Suprapubic skin (tissue), 4 donors: Measurements from ENCODE around the gene ZNF776. TPM values are rescaled to one million over a fixed set of nuclear protein-coding genes. Genes with fewer than 3 reads are reported as not detected.

Experiments
- DNase-seq, 2 donors: peaks; one replicate each; pipeline ENCODE4 v3.0.0-alpha.2; 2019; ENCODE audit warnings: low spot score in 2 of 2
- H3K27ac ChIP-seq: fragments of 200-600 bp; sonication (generic); one replicate; pipeline ENCODE4 v1.5.1; 2019
- H3K27me3 ChIP-seq: fragments of 200-600 bp; sonication (generic); one replicate; pipeline ENCODE4 v1.5.1; 2019
- H3K36me3 ChIP-seq: fragments of 200-600 bp; sonication (generic); one replicate; pipeline ENCODE4 v1.5.1; 2019
- H3K4me1 ChIP-seq: fragments of 200-600 bp; sonication (generic); one replicate; pipeline ENCODE4 v1.5.1; 2019
- H3K4me3 ChIP-seq: fragments of 200-600 bp; sonication (generic); one replicate; pipeline ENCODE4 v1.5.1; 2019; ENCODE audit warnings: mild to moderate bottlenecking
- H3K9me3 ChIP-seq: fragments of 200-600 bp; sonication (generic); one replicate; pipeline ENCODE4 v1.5.1; 2019
- EP300 ChIP-seq: sonication (generic); formaldehyde crosslinking; IDR thresholded peaks from one replicate; pipeline ENCODE4 v1.6.1; 2017; ENCODE audit warnings: antibody characterized with exemption
- POLR2A ChIP-seq, 2 donors: fragments of 450-650 bp; IDR thresholded peaks; one replicate each; pipeline ENCODE4 v1.6.1; 2017; ENCODE audit warnings: antibody characterized with exemption in 2 of 2, mild to moderate bottlenecking in 2 of 2, moderate library complexity in 2 of 2
- POLR2AphosphoS5 ChIP-seq, 3 donors: sonication (generic); formaldehyde crosslinking; IDR thresholded peaks; one replicate each; pipeline ENCODE4 v1.6.1; 2017; ENCODE audit warnings: antibody characterized with exemption in 3 of 3
- WGBS: methylation state at CpG from one replicate; pipeline ENCODE4 v1.1.5; 2018; 5-methylcytosine and 5-hydroxymethylcytosine counted together
- total RNA-seq, 4 donors: library from RNA; depleted of rRNA; stranded (reverse); fragments of >200 nt; gene quantifications; one replicate each; pipeline ENCODE4 v1.1.0, GENCODE V29; 2016
- TF ChIP-seq, protein P1 (sequence below), 2 donors: fragments of 200-600 bp in 1 of 2; fragments of 450-650 bp in 1 of 2; sonication (generic) in 1 of 2; IDR thresholded peaks; one replicate each; pipeline ENCODE4 v1.5.1; 2016 to 2019; ENCODE audit warnings: antibody characterized with exemption in 2 of 2, mild to moderate bottlenecking in 1 of 2, moderate library complexity in 1 of 2

ZNF776 gene
- 10 to 100 TPM; 11.2 to 23.8 (median 15.0) TPM for total RNA-seq

DNA sequence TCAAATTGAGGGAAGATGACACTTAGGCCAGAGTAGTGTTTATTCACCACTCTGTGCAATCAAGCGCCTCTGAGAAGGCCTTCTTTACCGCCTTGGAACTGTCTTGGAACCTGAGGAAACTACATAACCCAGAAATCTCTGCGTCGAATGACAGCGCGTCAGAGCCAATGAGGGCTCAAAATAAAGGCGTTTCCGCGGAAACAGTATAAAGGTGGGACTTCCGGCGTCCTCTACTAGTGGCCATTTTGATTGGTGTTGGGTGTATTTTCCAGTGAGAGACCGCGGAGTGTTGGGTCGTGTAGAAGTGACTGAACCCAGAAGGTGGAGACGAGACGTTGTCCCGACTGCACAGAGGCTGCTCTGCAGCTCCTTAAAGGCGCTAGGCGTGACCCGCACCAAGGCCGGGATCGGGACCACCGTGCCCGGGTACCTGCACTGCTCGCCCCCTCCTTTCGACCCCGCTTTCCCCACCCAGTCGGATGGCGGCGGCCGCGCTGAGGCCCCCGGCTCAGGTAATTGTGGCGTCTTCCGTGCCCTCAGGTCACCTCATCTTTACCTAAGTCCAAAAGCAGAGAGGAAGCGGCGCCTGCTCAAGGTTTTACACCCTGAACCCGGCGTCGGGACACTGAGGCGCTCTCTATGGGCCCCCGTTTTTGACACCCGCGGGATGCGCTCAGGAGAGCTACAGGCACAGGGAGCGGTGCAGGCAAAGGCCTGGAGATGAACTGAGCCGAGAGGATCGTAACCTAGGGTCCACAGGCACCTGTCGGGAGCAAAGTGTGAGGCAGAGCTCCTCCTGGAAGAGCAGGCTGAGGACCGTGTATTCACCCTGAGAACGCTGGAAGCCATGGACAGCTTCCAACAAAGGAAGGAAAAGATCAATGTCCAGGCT is at the start of gene ZNF776:
Gene ZNF776, plus strand, starts transcription at position 236 of the 892 bp plus-strand sequence. Its CDS starts 244 bp downstream, at position 480.
- peaks cover 6% of the 10 kb centered on the region for H3K4me1 ChIP-seq
- H3K4me3 ChIP-seq: peak within 1 kb of the TSS; percentile 72
- DNase-seq: peak in 1 of 2 donors; percentile 82
- H3K27me3 ChIP-seq: no peaks in the 10 kb centered on the region
- peak within 1 kb of the TSS; percentile 87 for H3K27ac ChIP-seq
- peaks cover 34% of the 10 kb centered on the region for H3K36me3 ChIP-seq
- 2% methylated on average over 31 of the region's 51 CpGs for WGBS
- TF ChIP-seq EP300: no peak
- TF ChIP-seq, protein P1, sequence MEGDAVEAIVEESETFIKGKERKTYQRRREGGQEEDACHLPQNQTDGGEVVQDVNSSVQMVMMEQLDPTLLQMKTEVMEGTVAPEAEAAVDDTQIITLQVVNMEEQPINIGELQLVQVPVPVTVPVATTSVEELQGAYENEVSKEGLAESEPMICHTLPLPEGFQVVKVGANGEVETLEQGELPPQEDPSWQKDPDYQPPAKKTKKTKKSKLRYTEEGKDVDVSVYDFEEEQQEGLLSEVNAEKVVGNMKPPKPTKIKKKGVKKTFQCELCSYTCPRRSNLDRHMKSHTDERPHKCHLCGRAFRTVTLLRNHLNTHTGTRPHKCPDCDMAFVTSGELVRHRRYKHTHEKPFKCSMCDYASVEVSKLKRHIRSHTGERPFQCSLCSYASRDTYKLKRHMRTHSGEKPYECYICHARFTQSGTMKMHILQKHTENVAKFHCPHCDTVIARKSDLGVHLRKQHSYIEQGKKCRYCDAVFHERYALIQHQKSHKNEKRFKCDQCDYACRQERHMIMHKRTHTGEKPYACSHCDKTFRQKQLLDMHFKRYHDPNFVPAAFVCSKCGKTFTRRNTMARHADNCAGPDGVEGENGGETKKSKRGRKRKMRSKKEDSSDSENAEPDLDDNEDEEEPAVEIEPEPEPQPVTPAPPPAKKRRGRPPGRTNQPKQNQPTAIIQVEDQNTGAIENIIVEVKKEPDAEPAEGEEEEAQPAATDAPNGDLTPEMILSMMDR (IDR thresholded peaks at IDR 0.05): no peak
- TF ChIP-seq POLR2A (IDR thresholded peaks at IDR 0.05): peak in 1 of 2 donors; percentile 44
- peak in 1 of 3 donors; percentile 10 for TF ChIP-seq POLR2AphosphoS5 (IDR thresholded peaks at IDR 0.05)
- peaks cover 21% of the 10 kb centered on the region for H3K9me3 ChIP-seq

DNA sequence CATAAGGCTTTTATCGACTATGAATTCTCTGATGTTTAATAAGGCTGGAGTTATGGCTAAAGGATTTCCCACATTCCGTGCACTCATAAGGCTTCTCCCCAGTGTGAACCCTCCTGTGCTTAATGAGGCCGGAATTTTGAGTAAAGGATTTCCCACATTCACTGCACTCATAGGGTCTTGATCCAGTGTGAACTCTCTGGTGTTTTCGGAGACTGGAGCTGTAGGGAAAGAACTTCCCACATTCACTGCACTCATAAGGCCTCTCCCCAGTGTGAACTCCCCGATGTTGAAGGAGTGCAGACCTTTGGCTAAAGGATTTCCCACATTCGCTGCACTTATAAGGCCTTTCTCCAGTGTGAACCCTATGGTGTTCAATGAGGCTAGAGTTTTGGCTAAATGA is 45.0 kb upstream of the ZNF776 start:
- Histone ChIP-seq H3K36me3 (peaks cover 19% of the 10 kb centered on the region), H3K4me1 (no peaks in the 10 kb centered on the region), H3K27ac (no peak overlapping the region), H3K9me3 (peaks cover 48% of the 10 kb centered on the region), H3K4me3 (no peak overlapping the region), H3K27me3 (no peaks in the 10 kb centered on the region)
- TF ChIP-seq POLR2A (IDR thresholded peaks at IDR 0.05): no peak
- TF ChIP-seq, protein P1 (IDR thresholded peaks at IDR 0.05): no peak
- no peak for TF ChIP-seq EP300
- TF ChIP-seq POLR2AphosphoS5 (IDR thresholded peaks at IDR 0.05): no peak
- WGBS: 95% methylated on average over 6 of the region's 6 CpGs
- DNase-seq: no peak

DNA sequence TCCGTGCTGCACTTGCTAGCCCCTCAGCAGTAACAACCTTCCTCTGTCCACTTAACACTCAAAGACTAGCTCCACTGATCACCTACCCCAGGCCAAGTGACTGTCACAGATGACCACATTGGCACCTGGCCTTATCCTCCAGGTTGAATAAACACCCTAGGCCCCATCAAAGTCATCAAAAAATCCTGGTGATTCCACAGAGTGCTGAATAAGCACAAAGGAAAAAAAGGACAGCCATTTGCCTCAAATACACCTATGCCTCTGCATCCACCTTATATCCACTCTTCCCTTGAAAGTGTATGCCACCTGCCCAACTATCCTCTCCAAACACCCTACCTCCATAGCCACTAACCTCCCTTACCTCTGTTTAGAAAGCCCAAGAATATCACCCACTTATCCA is 40.3 kb upstream of the ZNF776 start:
- no peak overlapping the region for H3K4me3 ChIP-seq
- peaks cover 41% of the 10 kb centered on the region for H3K9me3 ChIP-seq
- no peaks in the 10 kb centered on the region for H3K4me1 ChIP-seq
- no peak for TF ChIP-seq POLR2A (IDR thresholded peaks at IDR 0.05)
- TF ChIP-seq, protein P1 (IDR thresholded peaks at IDR 0.05): no peak
- no peak for TF ChIP-seq EP300
- TF ChIP-seq POLR2AphosphoS5 (IDR thresholded peaks at IDR 0.05): no peak
- WGBS: 91% methylated on average over 1 of the region's 1 CpG
- H3K27me3 ChIP-seq: no peaks in the 10 kb centered on the region
- no peak for DNase-seq
- H3K36me3 ChIP-seq: peaks cover 15% of the 10 kb centered on the region
- no peak overlapping the region for H3K27ac ChIP-seq

DNA sequence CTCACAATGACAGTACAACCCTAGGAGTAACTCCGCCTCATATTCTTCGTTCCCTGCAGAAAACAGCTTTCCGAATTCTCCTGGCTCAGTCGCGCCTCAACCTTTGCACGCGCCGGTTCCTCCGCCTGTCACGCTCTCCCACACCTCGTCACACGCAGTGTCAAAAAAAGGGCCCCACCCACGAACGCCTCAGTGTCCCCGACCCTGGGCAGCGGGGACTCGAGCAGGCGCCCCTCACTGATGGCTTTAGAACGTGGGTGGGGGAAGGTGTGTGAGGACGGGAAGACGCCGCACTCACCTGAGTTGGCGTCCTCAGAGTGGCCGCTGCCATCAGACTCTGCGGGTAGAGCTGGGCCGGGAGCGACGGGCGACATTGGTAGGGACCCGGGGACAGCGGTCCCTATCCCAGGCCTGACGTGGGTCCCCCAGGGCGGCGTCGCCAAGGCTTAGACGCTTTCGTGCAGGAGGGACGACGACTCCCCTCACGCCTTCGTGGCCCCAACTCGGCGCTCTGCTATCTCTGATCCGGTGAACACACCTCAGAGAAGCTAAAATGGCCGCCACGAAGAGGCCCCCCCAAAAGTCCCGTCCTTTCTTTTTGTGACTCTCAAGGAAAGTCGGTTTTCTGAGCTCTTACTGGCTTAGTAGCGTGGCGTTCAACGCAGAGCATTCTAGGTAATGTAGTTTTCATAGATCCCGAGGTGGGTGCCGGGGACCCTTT is 37.8 kb upstream of the ZNF776 start, which contains the start of gene ZNF154:
Gene ZNF154, minus strand, starts transcription at position 564 of the 721 bp plus-strand sequence. Its CDS starts 233 bp downstream, at position 331.
- Histone ChIP-seq H3K9me3 (peaks cover 56% of the 10 kb centered on the region), H3K36me3 (peaks cover 5% of the 10 kb centered on the region), H3K27me3 (no peaks in the 10 kb centered on the region), H3K27ac (peak within 1 kb of the TSS; percentile 34), H3K4me3 (peak within 1 kb of the TSS; percentile 35), H3K4me1 (no peaks in the 10 kb centered on the region)
- no peak for TF ChIP-seq EP300
- no peak for TF ChIP-seq POLR2AphosphoS5 (IDR thresholded peaks at IDR 0.05)
- TF ChIP-seq, protein P1 (IDR thresholded peaks at IDR 0.05): no peak
- no peak for TF ChIP-seq POLR2A (IDR thresholded peaks at IDR 0.05)
- 4% methylated on average over 23 of the region's 53 CpGs for WGBS
- DNase-seq: no peak
